GM18861 (cell line): ENCODE measurements around the gene CT47B1.
"Not testable (repeated sequence)": the region's sequence is repeated elsewhere in the genome, so short reads cannot be mapped to it uniquely, and the experiment has no call there.

ENCODE experiments used
- ATAC-seq: cut with Tn5 transposase; IDR thresholded peaks from one replicate; pipeline ENCODE4 v1.9.1; 2021; ENCODE audit not compliant: unreplicated experiment

The CT47B1 gene

GRCh38 chrX:120875766-120876165 is at the start of gene CT47B1:
TSS of gene CT47B1 (minus strand) at chrX:120875866. CDS start at chrX:120875670, 196 bp downstream.
- not testable (repeated sequence) for ATAC-seq

- no peak for ATAC-seq
Measured at GRCh38 chrX:120874678-120875557, 748 bp downstream of the CT47B1 start.

- ATAC-seq = no peak
Measured at GRCh38 chrX:120857240-120857639, 18.4 kb downstream of the CT47B1 start.

- no peak for ATAC-seq
Measured at GRCh38 chrX:120840827-120841226, 34.8 kb downstream of the CT47B1 start.

- no peak for ATAC-seq
Measured at GRCh38 chrX:120839491-120839890, 36.2 kb downstream of the CT47B1 start.

- ATAC-seq = not testable (repeated sequence)
Measured at GRCh38 chrX:120827213-120827612, 48.5 kb downstream of the CT47B1 start.

GRCh38 chrX:120825146-120825545 is 50.5 kb downstream of the CT47B1 start:
- ATAC-seq = no peak

- no peak for ATAC-seq
Measured at GRCh38 chrX:120824021-120824420, 51.6 kb downstream of the CT47B1 start.

- no peak for ATAC-seq
Measured at GRCh38 chrX:120823556-120823955, 52.1 kb downstream of the CT47B1 start.
